AG04450 (cell line): ENCODE data around the gene IP6K3. TPM values are rescaled to one million over a fixed set of nuclear protein-coding genes. Genes with fewer than 3 reads are reported as not detected.

ENCODE experiments used
- CTCF ChIA-PET: fragments of 300-600, 350-600 bp; formaldehyde crosslinking; extraction: SDS; loops from one replicate; lab custom pipeline; 2022; ENCODE audit warnings: antibody characterized with exemption, inconsistent platforms; lab: Charles Lee
- POLR2A ChIA-PET: fragments of 350-600 bp; formaldehyde crosslinking; extraction: SDS; loops from one replicate; lab custom pipeline; 2021; ENCODE audit warnings: antibody characterized with exemption, inconsistent platforms; lab: Yijun Ruan, JAX
- DNase-seq: peaks from one replicate; pipeline ENCODE4 v3.0.0-alpha.2; 2011; ENCODE audit warnings: low read depth, low spot score
- H3K27ac ChIP-seq: one replicate; pipeline ENCODE4 v1.5.1; 2012; ENCODE audit warnings: low read depth, low read length, control low read depth
- H3K27me3 ChIP-seq: one replicate; pipeline ENCODE4 v1.6.0; 2012; ENCODE audit warnings: low read length; ENCODE audit not compliant: control insufficient read depth, insufficient read depth
- H3K4me3 ChIP-seq: 2 replicates; pipeline ENCODE4 v1.5.1; 2011; ENCODE audit warnings: mild to moderate bottlenecking, low read depth, low read length, control low read depth
- H3K9me3 ChIP-seq: 2 replicates; pipeline ENCODE4 v1.5.1; 2012; ENCODE audit warnings: low read length; ENCODE audit not compliant: control insufficient read depth, insufficient read depth
- polyA plus RNA-seq: library from polyadenylated mRNA; depleted of rRNA; stranded (reverse); fragments of >200 nt; gene quantifications from 2 replicates; pipeline ENCODE4 v1.2.3, GENCODE V29; 2011
- TF ChIP-seq, protein P1 (sequence below): IDR thresholded peaks from 2 replicates; pipeline ENCODE4 v1.5.1; 2011; ENCODE audit warnings: low read depth, low read length, control low read depth, inconsistent platforms

The IP6K3 gene
- polyA plus RNA-seq, 1 experiment, result 1.1 TPM

DNA sequence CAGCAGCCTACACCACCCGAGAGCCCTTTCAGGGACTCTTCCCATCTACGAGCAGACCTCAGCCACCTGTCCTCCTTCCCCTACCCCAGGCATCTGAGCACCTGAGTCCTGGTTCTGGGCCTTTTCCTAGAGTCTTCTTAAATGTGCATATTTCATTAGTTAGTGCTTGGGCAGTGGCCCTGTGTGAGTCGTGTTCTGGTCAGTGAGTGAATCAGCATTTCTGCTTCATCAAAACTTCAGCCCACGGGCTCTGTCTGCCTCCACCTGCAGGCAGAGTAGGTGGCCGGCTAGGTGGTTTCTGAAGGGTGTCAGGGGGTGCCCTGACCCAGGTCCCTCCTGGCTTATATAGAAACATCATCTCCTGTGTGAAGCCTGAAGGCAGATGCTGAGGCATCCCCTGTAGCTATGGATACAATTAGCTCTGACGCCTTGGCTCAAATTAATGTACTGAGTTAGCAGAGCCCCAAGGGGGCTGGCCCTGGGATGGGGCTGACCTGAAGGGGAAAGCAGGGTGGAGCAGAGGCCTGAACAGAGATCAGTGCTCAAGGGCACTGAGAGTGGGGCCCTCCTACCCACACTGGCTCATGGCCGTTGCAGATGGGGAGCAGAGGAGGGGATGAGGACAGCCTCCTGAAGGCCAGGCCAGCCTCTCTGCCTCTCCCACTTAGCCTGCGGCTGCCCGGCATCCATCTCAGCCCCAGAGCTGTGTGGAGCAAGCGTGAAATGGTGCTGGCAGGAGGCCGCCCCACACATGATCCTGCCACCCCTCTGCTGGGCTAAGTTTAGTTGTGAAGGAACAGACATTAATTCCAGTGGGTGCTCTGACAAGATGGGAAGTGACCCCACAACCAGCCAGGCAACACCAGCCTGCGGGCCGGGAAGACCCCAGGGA is 13.6 kb downstream of the IP6K3 start:
- ChIA-PET CTCF (interaction anchor here (2.2 kb wide), 1 partner anchor 11 kb away, joined by 8 read pairs; no protein-coding TSS in a partner anchor), POLR2A (no interaction called here)
- H3K4me3 ChIP-seq, result no peak overlapping the region
- H3K27me3 ChIP-seq, result peaks cover 4% of the 10 kb centered on the region
- no peak for DNase-seq
- TF ChIP-seq, protein P1, sequence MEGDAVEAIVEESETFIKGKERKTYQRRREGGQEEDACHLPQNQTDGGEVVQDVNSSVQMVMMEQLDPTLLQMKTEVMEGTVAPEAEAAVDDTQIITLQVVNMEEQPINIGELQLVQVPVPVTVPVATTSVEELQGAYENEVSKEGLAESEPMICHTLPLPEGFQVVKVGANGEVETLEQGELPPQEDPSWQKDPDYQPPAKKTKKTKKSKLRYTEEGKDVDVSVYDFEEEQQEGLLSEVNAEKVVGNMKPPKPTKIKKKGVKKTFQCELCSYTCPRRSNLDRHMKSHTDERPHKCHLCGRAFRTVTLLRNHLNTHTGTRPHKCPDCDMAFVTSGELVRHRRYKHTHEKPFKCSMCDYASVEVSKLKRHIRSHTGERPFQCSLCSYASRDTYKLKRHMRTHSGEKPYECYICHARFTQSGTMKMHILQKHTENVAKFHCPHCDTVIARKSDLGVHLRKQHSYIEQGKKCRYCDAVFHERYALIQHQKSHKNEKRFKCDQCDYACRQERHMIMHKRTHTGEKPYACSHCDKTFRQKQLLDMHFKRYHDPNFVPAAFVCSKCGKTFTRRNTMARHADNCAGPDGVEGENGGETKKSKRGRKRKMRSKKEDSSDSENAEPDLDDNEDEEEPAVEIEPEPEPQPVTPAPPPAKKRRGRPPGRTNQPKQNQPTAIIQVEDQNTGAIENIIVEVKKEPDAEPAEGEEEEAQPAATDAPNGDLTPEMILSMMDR, result no peak
- no peaks in the 10 kb centered on the region for H3K9me3 ChIP-seq
- H3K27ac ChIP-seq, result no peak overlapping the region

DNA sequence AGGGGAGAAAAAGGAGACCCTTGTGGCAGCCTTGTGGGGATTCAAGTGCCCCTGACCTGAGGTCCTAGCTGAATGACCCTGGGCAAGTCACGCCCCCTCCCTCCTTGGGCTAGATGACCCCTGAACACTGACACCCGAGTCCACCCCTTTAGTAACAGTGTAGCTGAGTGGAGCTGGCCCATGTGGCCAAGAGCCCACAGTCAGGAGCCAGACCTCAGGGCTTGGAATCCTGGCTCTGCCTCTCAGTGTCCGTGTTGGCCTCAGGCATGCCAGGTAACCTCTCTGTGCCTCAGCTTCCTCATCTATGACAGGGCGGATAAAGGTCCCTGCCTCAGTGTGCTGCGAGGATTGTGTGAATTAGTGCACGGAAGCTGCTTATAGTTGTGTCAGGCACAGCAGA is 14.3 kb downstream of the IP6K3 start:
- H3K9me3 ChIP-seq, result no peaks in the 10 kb centered on the region
- CTCF ChIA-PET, result interaction anchor here (2.2 kb wide), 1 partner anchor 12 kb away, joined by 8 read pairs; no protein-coding TSS in a partner anchor
- POLR2A ChIA-PET, result no interaction called here

DNA sequence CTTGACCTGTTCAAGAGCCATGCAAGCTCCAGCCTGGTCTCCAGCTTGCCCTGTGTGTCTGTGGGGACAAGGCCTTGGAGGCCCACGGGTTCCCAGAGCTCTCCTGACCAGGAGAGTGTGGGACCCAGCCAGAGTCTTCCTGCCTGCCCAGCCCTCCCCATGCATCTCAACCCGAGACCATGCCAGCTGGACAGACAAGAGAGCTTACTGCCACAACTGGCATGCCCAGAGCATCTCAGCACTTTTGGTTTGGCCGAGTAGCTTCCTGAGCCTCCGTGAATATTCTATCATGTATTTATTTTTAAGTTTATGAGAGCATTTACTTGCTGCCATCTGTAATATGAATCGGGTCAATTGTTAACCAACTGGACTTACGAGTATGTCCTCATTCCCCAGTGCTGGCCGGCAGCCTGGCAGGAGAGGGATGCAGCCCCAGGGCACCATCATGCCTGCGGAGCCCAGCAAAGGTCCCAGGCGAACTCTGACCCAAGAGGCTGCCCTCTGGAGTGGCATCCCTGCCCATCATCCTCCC is 14.9 kb downstream of the IP6K3 start:
- CTCF ChIA-PET, result interaction anchor here (2.2 kb wide), 1 partner anchor 13 kb away, joined by 8 read pairs; no protein-coding TSS in a partner anchor
- Histone ChIP-seq H3K4me3 (no peak overlapping the region), H3K27me3 (peaks cover 7% of the 10 kb centered on the region), H3K27ac (no peak overlapping the region), H3K9me3 (no peaks in the 10 kb centered on the region)
- TF ChIP-seq, protein P1, result no peak
- no peak for DNase-seq
- POLR2A ChIA-PET, result no interaction called here

More for the DNA sequence above, 14.3 kb downstream of the IP6K3 start:
- Histone ChIP-seq H3K27me3 (peaks cover 6% of the 10 kb centered on the region), H3K4me3 (no peak overlapping the region), H3K27ac (no peak overlapping the region)
- no peak for DNase-seq
- TF ChIP-seq, protein P1, result no peak

DNA sequence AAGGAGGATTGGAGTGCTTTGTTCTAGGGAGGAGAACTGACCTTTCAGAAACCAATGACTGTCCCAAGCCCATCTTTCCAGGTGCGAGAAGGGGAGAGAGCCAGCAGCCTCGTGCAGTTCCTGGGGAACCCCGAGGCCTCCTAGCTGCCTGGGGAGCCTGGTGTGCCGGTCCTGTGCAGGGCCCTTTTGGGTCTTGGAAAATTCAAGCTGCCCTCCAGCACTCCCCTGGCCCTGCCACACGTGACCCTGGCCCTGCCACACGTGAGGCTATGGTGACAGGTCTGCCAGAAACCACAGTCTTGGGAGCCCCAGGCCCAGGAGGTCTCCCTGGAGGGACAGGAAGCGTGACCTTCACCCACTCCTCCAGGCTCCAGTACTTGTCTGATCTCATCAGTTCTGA is 15.7 kb downstream of the IP6K3 start:
- Histone ChIP-seq H3K27ac (no peak overlapping the region), H3K4me3 (no peak overlapping the region), H3K27me3 (peaks cover 7% of the 10 kb centered on the region), H3K9me3 (no peaks in the 10 kb centered on the region)
- no peak for DNase-seq
- ChIA-PET POLR2A (no interaction called here), CTCF (interaction anchor here (2.2 kb wide), 1 partner anchor 13 kb away, joined by 8 read pairs; no protein-coding TSS in a partner anchor)
- TF ChIP-seq, protein P1, result no peak

DNA sequence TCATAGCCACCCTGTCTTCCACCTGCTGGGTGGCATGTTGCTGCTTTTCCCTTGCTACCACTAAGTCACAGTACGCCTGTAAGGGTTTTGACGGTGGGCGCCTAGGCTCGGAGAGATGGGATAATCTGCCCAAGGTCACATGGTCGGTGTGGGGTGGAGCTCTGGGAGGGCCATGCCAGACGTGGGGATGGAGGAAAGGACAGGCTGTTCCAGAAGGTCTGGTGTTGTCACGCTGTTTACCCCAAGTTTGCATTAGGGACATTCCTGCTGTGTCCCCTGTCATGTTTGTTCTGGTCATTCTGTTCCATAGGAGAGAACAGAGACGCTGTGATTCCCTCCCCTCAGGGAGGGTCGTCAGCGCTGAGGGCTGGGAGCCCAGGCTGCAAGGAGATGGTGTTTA is 16.1 kb downstream of the IP6K3 start:
- Histone ChIP-seq H3K27ac (no peak overlapping the region), H3K9me3 (no peaks in the 10 kb centered on the region), H3K27me3 (peaks cover 7% of the 10 kb centered on the region), H3K4me3 (no peak overlapping the region)
- ChIA-PET CTCF (no interaction called here), POLR2A (no interaction called here)
- no peak for DNase-seq
- TF ChIP-seq, protein P1, result no peak
